Measurements from ENCODE around the gene CDKN2AIPNL.

CDKN2AIPNL gene

GRCh38 chr5:134411546-134412266 is at the start of gene CDKN2AIPNL:
CDKN2AIPNL (minus strand) TSS chr5:134411881; CDS start chr5:134411854, 27 bp downstream.
- H3K27ac ChIP-seq (ENCODE audit: low read depth, low read length), result peak within 1 kb of the TSS; percentile 72; the same call in 1 of the 2 replicates
- peaks cover 15% of the 10 kb centered on the region for H3K36me3 ChIP-seq (ENCODE audit: control insufficient read depth, insufficient read depth, low read length)
- no peaks in the 10 kb centered on the region for H3K27me3 ChIP-seq (ENCODE audit: control insufficient read depth, insufficient read depth, low read length)
- H3K4me3 ChIP-seq (ENCODE audit: low read depth, low read length), result peak within 1 kb of the TSS; percentile 90
- peak within 1 kb of the TSS; percentile 94 for H3K9ac ChIP-seq (ENCODE audit: low read length)
- peaks cover 23% of the 10 kb centered on the region for H3K4me1 ChIP-seq (ENCODE audit: control insufficient read depth, insufficient read depth, low read length)
- H3K9me3 ChIP-seq (ENCODE audit: control insufficient read depth, insufficient read depth, low read depth, low read length), result no peaks in the 10 kb centered on the region

GRCh38 chr5:134460551-134460950 is 48.9 kb upstream of the CDKN2AIPNL start:
- Histone ChIP-seq H3K36me3 (ENCODE audit: control insufficient read depth, insufficient read depth, low read length) (no peaks in the 10 kb centered on the region), H3K4me3 (ENCODE audit: low read depth, low read length) (no peak overlapping the region), H3K27ac (ENCODE audit: low read depth, low read length) (no peak overlapping the region), H3K9me3 (ENCODE audit: control insufficient read depth, insufficient read depth, low read depth, low read length) (no peaks in the 10 kb centered on the region), H3K9ac (ENCODE audit: low read length) (no peak overlapping the region), H3K27me3 (ENCODE audit: control insufficient read depth, insufficient read depth, low read length) (no peaks in the 10 kb centered on the region), H3K4me1 (ENCODE audit: control insufficient read depth, insufficient read depth, low read length) (peaks cover 4% of the 10 kb centered on the region; the same call in 1 of the 2 replicates)

GRCh38 chr5:134459491-134459890 is 47.8 kb upstream of the CDKN2AIPNL start:
- Histone ChIP-seq H3K27me3 (ENCODE audit: control insufficient read depth, insufficient read depth, low read length) (no peaks in the 10 kb centered on the region), H3K9ac (ENCODE audit: low read length) (no peak overlapping the region), H3K4me1 (ENCODE audit: control insufficient read depth, insufficient read depth, low read length) (no peaks in the 10 kb centered on the region), H3K27ac (ENCODE audit: low read depth, low read length) (no peak overlapping the region), H3K36me3 (ENCODE audit: control insufficient read depth, insufficient read depth, low read length) (no peaks in the 10 kb centered on the region), H3K4me3 (ENCODE audit: low read depth, low read length) (no peak overlapping the region), H3K9me3 (ENCODE audit: control insufficient read depth, insufficient read depth, low read depth, low read length) (no peaks in the 10 kb centered on the region)

- Histone ChIP-seq H3K4me1 (ENCODE audit: control insufficient read depth, insufficient read depth, low read length) (no peaks in the 10 kb centered on the region), H3K9ac (ENCODE audit: low read length) (no peak overlapping the region)
These were observed 47.3 kb upstream of the CDKN2AIPNL start for GRCh38 chr5:134459010-134459403.

GRCh38 chr5:134458234-134459009 is 46.7 kb upstream of the CDKN2AIPNL start:
- Histone ChIP-seq H3K9me3 (ENCODE audit: control insufficient read depth, insufficient read depth, low read depth, low read length) (no peaks in the 10 kb centered on the region), H3K27me3 (ENCODE audit: control insufficient read depth, insufficient read depth, low read length) (no peaks in the 10 kb centered on the region), H3K9ac (ENCODE audit: low read length) (no peak overlapping the region), H3K4me1 (ENCODE audit: control insufficient read depth, insufficient read depth, low read length) (no peaks in the 10 kb centered on the region), H3K27ac (ENCODE audit: low read depth, low read length) (no peak overlapping the region), H3K4me3 (ENCODE audit: low read depth, low read length) (no peak overlapping the region), H3K36me3 (ENCODE audit: control insufficient read depth, insufficient read depth, low read length) (no peaks in the 10 kb centered on the region)

More at GRCh38 chr5:134459010-134459403, 47.3 kb upstream of the CDKN2AIPNL start:
- no peak overlapping the region for H3K4me3 ChIP-seq (ENCODE audit: low read depth, low read length)
- no peaks in the 10 kb centered on the region for H3K36me3 ChIP-seq (ENCODE audit: control insufficient read depth, insufficient read depth, low read length)
- no peaks in the 10 kb centered on the region for H3K27me3 ChIP-seq (ENCODE audit: control insufficient read depth, insufficient read depth, low read length)
- no peaks in the 10 kb centered on the region for H3K9me3 ChIP-seq (ENCODE audit: control insufficient read depth, insufficient read depth, low read depth, low read length)
- H3K27ac ChIP-seq (ENCODE audit: low read depth, low read length), result no peak overlapping the region

- Histone ChIP-seq H3K9ac (ENCODE audit: low read length) (no peak overlapping the region), H3K9me3 (ENCODE audit: control insufficient read depth, insufficient read depth, low read depth, low read length) (no peaks in the 10 kb centered on the region), H3K27me3 (ENCODE audit: control insufficient read depth, insufficient read depth, low read length) (no peaks in the 10 kb centered on the region), H3K4me3 (ENCODE audit: low read depth, low read length) (no peak overlapping the region), H3K27ac (ENCODE audit: low read depth, low read length) (no peak overlapping the region), H3K36me3 (ENCODE audit: control insufficient read depth, insufficient read depth, low read length) (no peaks in the 10 kb centered on the region), H3K4me1 (ENCODE audit: control insufficient read depth, insufficient read depth, low read length) (no peaks in the 10 kb centered on the region)
These were observed 46.1 kb upstream of the CDKN2AIPNL start for GRCh38 chr5:134457801-134458200.

- Histone ChIP-seq H3K36me3 (ENCODE audit: control insufficient read depth, insufficient read depth, low read length) (no peaks in the 10 kb centered on the region), H3K27ac (ENCODE audit: low read depth, low read length) (no peak overlapping the region), H3K27me3 (ENCODE audit: control insufficient read depth, insufficient read depth, low read length) (no peaks in the 10 kb centered on the region), H3K9me3 (ENCODE audit: control insufficient read depth, insufficient read depth, low read depth, low read length) (no peaks in the 10 kb centered on the region), H3K9ac (ENCODE audit: low read length) (no peak overlapping the region), H3K4me1 (ENCODE audit: control insufficient read depth, insufficient read depth, low read length) (peaks cover 3% of the 10 kb centered on the region; the same call in 1 of the 2 replicates), H3K4me3 (ENCODE audit: low read depth, low read length) (no peak overlapping the region)
These were observed 45.1 kb upstream of the CDKN2AIPNL start for GRCh38 chr5:134456825-134457224.

- Histone ChIP-seq H3K27me3 (ENCODE audit: control insufficient read depth, insufficient read depth, low read length) (no peaks in the 10 kb centered on the region), H3K9me3 (ENCODE audit: control insufficient read depth, insufficient read depth, low read depth, low read length) (no peaks in the 10 kb centered on the region), H3K4me1 (ENCODE audit: control insufficient read depth, insufficient read depth, low read length) (peaks cover 7% of the 10 kb centered on the region; the same call in 1 of the 2 replicates), H3K9ac (ENCODE audit: low read length) (no peak overlapping the region), H3K27ac (ENCODE audit: low read depth, low read length) (no peak overlapping the region), H3K4me3 (ENCODE audit: low read depth, low read length) (no peak overlapping the region), H3K36me3 (ENCODE audit: control insufficient read depth, insufficient read depth, low read length) (no peaks in the 10 kb centered on the region)
These were observed 43.8 kb upstream of the CDKN2AIPNL start for GRCh38 chr5:134455466-134455865.

- Histone ChIP-seq H3K9me3 (ENCODE audit: control insufficient read depth, insufficient read depth, low read depth, low read length) (no peaks in the 10 kb centered on the region), H3K9ac (ENCODE audit: low read length) (no peak overlapping the region), H3K4me3 (ENCODE audit: low read depth, low read length) (no peak overlapping the region), H3K4me1 (ENCODE audit: control insufficient read depth, insufficient read depth, low read length) (peaks cover 7% of the 10 kb centered on the region; the same call in 1 of the 2 replicates), H3K36me3 (ENCODE audit: control insufficient read depth, insufficient read depth, low read length) (no peaks in the 10 kb centered on the region), H3K27me3 (ENCODE audit: control insufficient read depth, insufficient read depth, low read length) (no peaks in the 10 kb centered on the region), H3K27ac (ENCODE audit: low read depth, low read length) (no peak overlapping the region)
These were observed 41.3 kb upstream of the CDKN2AIPNL start for GRCh38 chr5:134453016-134453415.

- Histone ChIP-seq H3K4me1 (ENCODE audit: control insufficient read depth, insufficient read depth, low read length) (peaks cover 11% of the 10 kb centered on the region; the same call in 1 of the 2 replicates), H3K27me3 (ENCODE audit: control insufficient read depth, insufficient read depth, low read length) (no peaks in the 10 kb centered on the region), H3K9me3 (ENCODE audit: control insufficient read depth, insufficient read depth, low read depth, low read length) (no peaks in the 10 kb centered on the region), H3K27ac (ENCODE audit: low read depth, low read length) (no peak overlapping the region), H3K4me3 (ENCODE audit: low read depth, low read length) (no peak overlapping the region), H3K9ac (ENCODE audit: low read length) (no peak overlapping the region), H3K36me3 (ENCODE audit: control insufficient read depth, insufficient read depth, low read length) (no peaks in the 10 kb centered on the region)
These were observed 40.3 kb upstream of the CDKN2AIPNL start for GRCh38 chr5:134451936-134452505.

Measured in HUES6 (cell line).